T-cell (primary cell): ENCODE measurements around the gene THBS2. TPM values are rescaled to one million over a fixed set of nuclear protein-coding genes. Genes with fewer than 3 reads are reported as not detected.

ENCODE experiments used
- ATAC-seq, 4 experiments: fragments of 200-7000 bp in 3 of 4; fragments of 150-1000 bp in 1 of 4; cut with Tn5 transposase; replicated peaks in 1 of 4; 1 replicate in 3 of 4; 2 replicates in 1 of 4; pipeline ENCODE4 v1.10.0; 2021; ENCODE audit warnings: moderate library complexity in 3 of 4, mild to moderate bottlenecking in 2 of 4, moderate number of reproducible peaks in 1 of 4
- CTCF ChIA-PET, 2 donors: fragments of 300-600 bp; sonication (Branson Sonifier 250); formaldehyde crosslinking; loops; one replicate each; lab custom pipeline; 2022; ENCODE audit warnings: antibody characterized with exemption in 2 of 2; lab: Charles Lee
- POLR2A ChIA-PET, 2 donors: fragments of 300-600 bp; sonication (Branson Sonifier 250); formaldehyde crosslinking; loops; one replicate each; lab custom pipeline; 2022; ENCODE audit warnings: antibody characterized with exemption in 2 of 2; lab: Charles Lee
- DNase-seq, 35 experiments: peaks; one replicate each; pipeline versions ENCODE4 v3.0.0 to v3.0.0-alpha.2; 2013 to 2023
- H3K27ac ChIP-seq: one replicate; pipeline ENCODE4 v1.5.1; 2013; ENCODE audit warnings: low read length
- H3K27me3 ChIP-seq, 2 experiments: replicated peaks in 1 of 2; 1 replicate in 1 of 2; 2 replicates in 1 of 2; pipeline versions ENCODE4 v1.6.1 to v1.7.0; 2013; ENCODE audit warnings: low read length in 1 of 2, mixed read lengths in 1 of 2; ENCODE audit not compliant: control insufficient read depth in 2 of 2, insufficient read depth in 2 of 2; ENCODE audit errors: extremely low read depth in 1 of 2
- H3K36me3 ChIP-seq, 2 donors: 1 replicate in 1 of 2; 2 replicates in 1 of 2; pipeline versions ENCODE4 v1.6.1 to v1.7.0; 2013; ENCODE audit warnings: low read length in 1 of 2; ENCODE audit not compliant: control insufficient read depth in 2 of 2, insufficient read depth in 1 of 2; ENCODE audit errors: extremely low read depth in 1 of 2
- H3K4me1 ChIP-seq, 2 experiments: 1 replicate in 1 of 2; 2 replicates in 1 of 2; pipeline versions ENCODE4 v1.6.1 to v1.7.0; 2013; ENCODE audit warnings: low read length in 2 of 2, mixed read lengths in 1 of 2; ENCODE audit not compliant: insufficient read depth in 2 of 2, control insufficient read depth in 1 of 2; ENCODE audit errors: extremely low read depth in 1 of 2
- H3K4me3 ChIP-seq, 2 donors: 1 replicate in 1 of 2; 2 replicates in 1 of 2; pipeline versions ENCODE4 v1.5.1 to v1.7.0; 2013; ENCODE audit warnings: mild to moderate bottlenecking in 2 of 2, low read length in 1 of 2, moderate library complexity in 1 of 2; ENCODE audit not compliant: control insufficient read depth in 1 of 2; ENCODE audit errors: extremely low read depth in 1 of 2
- H3K9me3 ChIP-seq: 2 replicates; pipeline ENCODE4 v1.7.0; 2013
- H3K27ac Mint-ChIP-seq, 2 donors: one replicate each; pipeline ENCODE4 v1.8.0; 2020 to 2021; ENCODE audit warnings: mild to moderate bottlenecking in 2 of 2, mixed read lengths in 2 of 2
- H3K27me3 Mint-ChIP-seq, 2 donors: one replicate each; pipeline ENCODE4 v1.8.0; 2021 to 2022; ENCODE audit warnings: mixed read lengths in 2 of 2
- H3K36me3 Mint-ChIP-seq: one replicate; pipeline ENCODE4 v1.8.0; 2021; ENCODE audit warnings: mixed read lengths
- H3K4me1 Mint-ChIP-seq, 3 donors: one replicate each; pipeline ENCODE4 v1.8.0; 2020 to 2022; ENCODE audit warnings: mixed read lengths in 3 of 3, mild to moderate bottlenecking in 1 of 3
- H3K4me3 Mint-ChIP-seq, 3 donors: one replicate each; pipeline ENCODE4 v1.8.0; 2020 to 2022; ENCODE audit warnings: mild to moderate bottlenecking in 3 of 3, mixed read lengths in 3 of 3, moderate library complexity in 3 of 3
- H3K9me3 Mint-ChIP-seq, 3 donors: one replicate each; pipeline ENCODE4 v1.8.0; 2020 to 2022; ENCODE audit warnings: mixed read lengths in 3 of 3
- WGBS: methylation state at CpG from one replicate; pipeline ENCODE4 v1.1.5; 2013; ENCODE audit warnings: missing lambda C conversion rate; ENCODE audit not compliant: insufficient coverage; 5-methylcytosine and 5-hydroxymethylcytosine counted together
- total RNA-seq, 35 experiments: library from RNA in 6 of 35; stranded (reverse) in 6 of 35; fragments of 120-200 nt in 1 of 35; gene quantifications; one replicate each; pipeline versions ENCODE4 v1.2.1 to v1.2.4 and lab custom pipeline; 2013 to 2026

Gene THBS2
- total RNA-seq, 5 donors from 2014 or later (not counting 1 experiment from before 2014, with no cell fraction given): 0.09 to 0.39 (median 0.12) TPM; not detected in 2

GRCh38 chr6:169249057-169249456 lies 4.6 kb downstream of the THBS2 start:
- Histone ChIP-seq H3K27ac (no peak overlapping the region), H3K4me3 (no peak overlapping the region), H3K4me1 (peaks cover 0 to 15% of the 10 kb centered on the region in 2 experiments), H3K36me3 (no peaks in the 10 kb centered on the region), H3K9me3 (no peaks in the 10 kb centered on the region), H3K27me3 (peaks cover 10 to 42% of the 10 kb centered on the region in 2 experiments)
- no peak for DNase-seq
- ChIA-PET POLR2A (no interaction called here), CTCF (no interaction called here)
- no peak for ATAC-seq
- H3K27ac Mint-ChIP-seq: no peak overlapping the region
- no peaks in the 10 kb centered on the region for H3K36me3 Mint-ChIP-seq
- 88% methylated on average over 15 of the region's 16 CpGs for WGBS
- peaks cover 0 to 9% (median 0%) of the 10 kb centered on the region in 3 donors for H3K9me3 Mint-ChIP-seq
- H3K27me3 Mint-ChIP-seq: peaks cover 44 to 46% of the 10 kb centered on the region in 2 donors
- H3K4me1 Mint-ChIP-seq: peaks cover 18 to 24% (median 23%) of the 10 kb centered on the region in 3 donors
- no peak overlapping the region for H3K4me3 Mint-ChIP-seq

GRCh38 chr6:169248521-169248971 lies 5.1 kb downstream of the THBS2 start:
- H3K36me3 ChIP-seq: no peaks in the 10 kb centered on the region
- peaks cover 39 to 41% of the 10 kb centered on the region in 2 donors for H3K27me3 Mint-ChIP-seq

GRCh38 chr6:169247991-169248390 lies 5.7 kb downstream of the THBS2 start:
- H3K27ac Mint-ChIP-seq: no peak overlapping the region
- Histone ChIP-seq H3K9me3 (no peaks in the 10 kb centered on the region), H3K4me1 (peaks cover 0 to 8% of the 10 kb centered on the region in 2 experiments), H3K36me3 (no peaks in the 10 kb centered on the region), H3K4me3 (no peak overlapping the region), H3K27me3 (peaks cover 10 to 36% of the 10 kb centered on the region in 2 experiments), H3K27ac (no peak overlapping the region)
- H3K4me1 Mint-ChIP-seq: peaks cover 8 to 13% (median 12%) of the 10 kb centered on the region in 3 donors
- H3K36me3 Mint-ChIP-seq: no peaks in the 10 kb centered on the region
- POLR2A ChIA-PET: no interaction called here
- no peak overlapping the region for H3K4me3 Mint-ChIP-seq
- ATAC-seq (no peak), DNase-seq (no peak)
- CTCF ChIA-PET: no interaction called here
- WGBS: 87% methylated on average over 8 of the region's 8 CpGs
- peaks cover 0 to 9% (median 0%) of the 10 kb centered on the region in 3 donors for H3K9me3 Mint-ChIP-seq
- H3K27me3 Mint-ChIP-seq: peaks cover 34 to 35% of the 10 kb centered on the region in 2 donors

More at GRCh38 chr6:169248521-169248971, 5.1 kb downstream of the THBS2 start:
- peaks cover 0 to 11% of the 10 kb centered on the region in 2 experiments for H3K4me1 ChIP-seq
- POLR2A ChIA-PET: no interaction called here
- H3K27ac ChIP-seq: no peak overlapping the region
- Mint-ChIP-seq H3K9me3 (peaks cover 0 to 9% (median 0%) of the 10 kb centered on the region in 3 donors), H3K36me3 (no peaks in the 10 kb centered on the region), H3K4me1 (peaks cover 14 to 18% (median 18%) of the 10 kb centered on the region in 3 donors), H3K4me3 (no peak overlapping the region), H3K27ac (no peak overlapping the region)
- H3K9me3 ChIP-seq: no peaks in the 10 kb centered on the region
- DNase-seq: no peak
- ATAC-seq: no peak
- CTCF ChIA-PET: no interaction called here
- 96% methylated on average over 36 of the region's 36 CpGs for WGBS
- H3K27me3 ChIP-seq: peaks cover 10 to 38% of the 10 kb centered on the region in 2 experiments
- H3K4me3 ChIP-seq: no peak overlapping the region

GRCh38 chr6:169247419-169247818 lies 6.2 kb downstream of the THBS2 start:
- Mint-ChIP-seq H3K4me1 (peaks cover 3 to 7% (median 7%) of the 10 kb centered on the region in 3 donors), H3K36me3 (no peaks in the 10 kb centered on the region), H3K4me3 (no peak overlapping the region), H3K27ac (no peak overlapping the region), H3K27me3 (peaks cover 29 to 30% of the 10 kb centered on the region in 2 donors), H3K9me3 (peaks cover 0 to 9% (median 0%) of the 10 kb centered on the region in 3 donors)
- ChIA-PET CTCF (no interaction called here), POLR2A (no interaction called here)
- WGBS: 81% methylated on average over 4 of the region's 4 CpGs
- DNase-seq (no peak), ATAC-seq (no peak)
- H3K9me3 ChIP-seq: no peaks in the 10 kb centered on the region
- H3K36me3 ChIP-seq: no peaks in the 10 kb centered on the region
- H3K27me3 ChIP-seq: peaks cover 10 to 35% of the 10 kb centered on the region in 2 experiments
- peaks cover 0 to 3% of the 10 kb centered on the region in 2 experiments for H3K4me1 ChIP-seq
- no peak overlapping the region for H3K4me3 ChIP-seq
- no peak overlapping the region for H3K27ac ChIP-seq

GRCh38 chr6:169246445-169246844 lies 7.2 kb downstream of the THBS2 start:
- peaks cover 0 to 9% (median 0%) of the 10 kb centered on the region in 3 donors for H3K9me3 Mint-ChIP-seq
- DNase-seq: no peak
- ChIA-PET POLR2A (no interaction called here), CTCF (no interaction called here)
- Histone ChIP-seq H3K4me3 (no peak overlapping the region), H3K27ac (no peak overlapping the region), H3K36me3 (no peaks in the 10 kb centered on the region), H3K4me1 (no peaks in the 10 kb centered on the region), H3K9me3 (no peaks in the 10 kb centered on the region), H3K27me3 (peaks cover 3 to 33% of the 10 kb centered on the region in 2 experiments)
- H3K4me3 Mint-ChIP-seq: no peak overlapping the region
- WGBS: 72% methylated on average over 5 of the region's 6 CpGs
- ATAC-seq: no peak
- H3K27me3 Mint-ChIP-seq: peaks cover 19 to 23% of the 10 kb centered on the region in 2 donors
- H3K36me3 Mint-ChIP-seq: no peaks in the 10 kb centered on the region
- H3K27ac Mint-ChIP-seq: no peak overlapping the region
- H3K4me1 Mint-ChIP-seq: no peaks in the 10 kb centered on the region

DNA sequence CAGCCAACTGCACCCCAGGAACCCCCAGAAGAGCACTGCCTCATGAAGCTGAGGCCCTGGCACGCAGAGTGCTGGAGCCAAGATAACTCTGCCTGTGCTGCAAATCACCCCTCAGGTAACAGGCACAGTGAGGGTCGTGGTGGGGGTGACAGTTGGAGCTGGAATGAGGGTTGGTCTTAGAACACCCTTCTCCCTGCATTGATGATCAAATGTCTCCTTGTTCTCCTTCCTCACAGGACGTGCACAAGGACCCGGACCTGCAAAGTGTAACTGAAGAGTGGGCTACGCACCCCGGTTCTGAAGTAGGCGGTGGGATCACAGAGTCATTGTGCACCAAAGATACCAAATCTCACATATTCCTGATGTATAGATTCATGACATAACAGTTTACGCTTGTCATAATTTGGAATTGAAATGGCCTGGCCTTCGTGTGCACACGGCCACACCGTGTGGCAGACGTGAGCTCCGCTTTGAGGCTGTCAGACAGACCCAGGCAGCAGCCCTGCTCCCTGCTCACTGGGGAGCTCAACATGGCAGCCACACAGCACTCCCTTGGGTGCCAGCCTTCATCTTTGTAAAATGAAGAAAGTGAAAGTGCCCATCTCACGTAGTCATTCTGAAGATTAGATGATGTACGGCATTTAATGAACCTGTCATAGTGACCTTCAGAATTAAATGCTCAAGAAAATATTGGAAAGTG lies 8.8 kb downstream of the THBS2 start:
- H3K4me3 ChIP-seq: no peak overlapping the region
- H3K27me3 ChIP-seq: peaks cover 0 to 29% of the 10 kb centered on the region in 2 experiments
- H3K36me3 ChIP-seq: no peaks in the 10 kb centered on the region
- Mint-ChIP-seq H3K4me1 (no peaks in the 10 kb centered on the region), H3K27ac (no peak overlapping the region), H3K9me3 (peaks cover 0 to 9% (median 0%) of the 10 kb centered on the region in 3 donors), H3K36me3 (no peaks in the 10 kb centered on the region), H3K4me3 (no peak overlapping the region), H3K27me3 (peaks cover 9 to 17% of the 10 kb centered on the region in 2 donors)
- H3K4me1 ChIP-seq: no peaks in the 10 kb centered on the region
- ChIA-PET POLR2A (no interaction called here), CTCF (no interaction called here)
- DNase-seq (no peak), ATAC-seq (no peak)
- H3K27ac ChIP-seq: no peak overlapping the region
- no peaks in the 10 kb centered on the region for H3K9me3 ChIP-seq
- WGBS: 99% methylated on average over 7 of the region's 15 CpGs
